ENCODE results near the gene UQCC5. TPM values are rescaled to one million over a fixed set of nuclear protein-coding genes. Genes with fewer than 3 reads are reported as not detected.
A peak's percentile ranks its signal among the peaks of the same experiment; 100 is the strongest.

The UQCC5 gene, protein sequence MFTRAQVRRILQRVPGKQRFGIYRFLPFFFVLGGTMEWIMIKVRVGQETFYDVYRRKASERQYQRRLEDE
- total RNA-seq (1 to 10 TPM; 2.8 to 8.3 TPM), total RNA-seq (3.7 to 14.7 (median 7.9) reads per million in 172 experiments)
- 16.6 TPM for polyA plus RNA-seq (2013, experiment 1 of 2)
- 10.6 TPM for polyA plus RNA-seq (2013, experiment 2 of 2)

DNA sequence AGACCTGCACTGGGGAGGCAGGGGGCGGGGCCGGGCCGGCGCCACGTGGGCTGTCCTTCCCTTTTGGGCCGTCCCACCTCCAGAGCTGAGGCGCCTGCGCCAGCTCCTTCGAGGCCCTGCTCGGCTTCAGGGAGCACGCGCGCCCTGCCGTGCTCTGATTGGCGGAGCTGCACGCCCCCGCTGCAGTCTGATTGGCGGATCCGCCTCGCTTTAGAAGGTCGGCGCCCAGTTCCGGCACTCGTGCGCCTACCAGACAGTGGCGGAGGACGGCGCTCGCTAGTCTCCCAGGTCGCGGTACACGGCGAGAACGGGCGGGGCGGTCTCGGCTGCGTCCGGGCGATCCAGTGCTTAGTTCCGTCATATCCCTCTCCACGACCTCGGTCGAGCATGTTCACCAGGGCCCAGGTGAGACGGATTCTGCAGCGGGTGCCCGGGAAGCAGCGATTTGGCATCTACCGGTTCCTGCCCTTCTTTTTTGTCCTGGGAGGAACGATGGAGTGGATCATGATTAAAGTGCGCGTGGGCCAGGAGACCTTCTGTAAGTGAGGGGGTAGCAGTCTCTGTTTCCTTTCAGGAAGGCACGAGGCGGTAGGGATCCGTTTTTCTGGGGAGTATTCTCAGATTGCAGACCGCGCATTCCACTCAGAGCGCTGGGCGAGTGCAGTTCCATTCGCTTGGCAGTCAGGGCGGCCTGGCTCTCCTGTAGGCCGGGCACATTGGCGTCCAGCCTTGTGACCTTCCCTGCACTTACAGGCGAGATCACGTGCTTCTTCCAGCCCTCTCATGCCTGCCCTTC is at the start of gene UQCC5:
Gene UQCC5, plus strand, starts transcription at position 237 of the 796 bp plus-strand sequence. Its CDS starts 151 bp downstream, at position 388.
- CTCF ChIA-PET = interaction anchor here (0.9 kb wide), 1 partner anchor 10 kb away, joined by 3 read pairs; no protein-coding TSS in a partner anchor
- no peaks in the 10 kb centered on the region for H3K9me3 Mint-ChIP-seq
- peak within 1 kb of the TSS; percentile 95 for H3K27ac Mint-ChIP-seq
- peaks cover 0 to 3% of the 10 kb centered on the region in 2 experiments for H3K27me3 ChIP-seq (ENCODE audit: control insufficient read depth in 1 of 2, insufficient read depth in 2 of 2, low read length in 2 of 2)
- ATAC-seq (ENCODE audit: poor library complexity) = peak; percentile 89
- no peaks in the 10 kb centered on the region for H3K27me3 Mint-ChIP-seq
- H3K36me3 Mint-ChIP-seq (ENCODE audit: low read depth) = peaks cover 32% of the 10 kb centered on the region
- POLR2A ChIA-PET = interaction anchor here (0.6 to 1.3 kb wide), 12 partner anchors 8 to 480 kb away, joined by 3 to 9 read pairs (median 4); partner anchors contain the start of genes DUSP7, GLT8D1 and SPCS1
- intact Hi-C loops (cut with DNase I, micrococcal nuclease) = loop anchor here in 1 of 2 experiments (2.0 to 10.0 kb wide), 5 partner anchors 148 to 1972 kb away; partner anchors contain the start of genes ALAS1, C3orf18, DUSP7 and HEMK1
- no peaks in the 10 kb centered on the region for H3K9me3 ChIP-seq (ENCODE audit: control insufficient read depth in 1 of 2, insufficient read depth in 1 of 2, low read length in 2 of 2)
- peak within 1 kb of the TSS; percentile 99 for H3K4me3 Mint-ChIP-seq
- peak within 1 kb of the TSS; percentile 71 to 83 for H3K27ac ChIP-seq (ENCODE audit: low read depth in 1 of 2, low read length in 2 of 2)
- peak; percentile 93 to 99 (median 96) for DNase-seq
- TF ChIP-seq, protein P1, sequence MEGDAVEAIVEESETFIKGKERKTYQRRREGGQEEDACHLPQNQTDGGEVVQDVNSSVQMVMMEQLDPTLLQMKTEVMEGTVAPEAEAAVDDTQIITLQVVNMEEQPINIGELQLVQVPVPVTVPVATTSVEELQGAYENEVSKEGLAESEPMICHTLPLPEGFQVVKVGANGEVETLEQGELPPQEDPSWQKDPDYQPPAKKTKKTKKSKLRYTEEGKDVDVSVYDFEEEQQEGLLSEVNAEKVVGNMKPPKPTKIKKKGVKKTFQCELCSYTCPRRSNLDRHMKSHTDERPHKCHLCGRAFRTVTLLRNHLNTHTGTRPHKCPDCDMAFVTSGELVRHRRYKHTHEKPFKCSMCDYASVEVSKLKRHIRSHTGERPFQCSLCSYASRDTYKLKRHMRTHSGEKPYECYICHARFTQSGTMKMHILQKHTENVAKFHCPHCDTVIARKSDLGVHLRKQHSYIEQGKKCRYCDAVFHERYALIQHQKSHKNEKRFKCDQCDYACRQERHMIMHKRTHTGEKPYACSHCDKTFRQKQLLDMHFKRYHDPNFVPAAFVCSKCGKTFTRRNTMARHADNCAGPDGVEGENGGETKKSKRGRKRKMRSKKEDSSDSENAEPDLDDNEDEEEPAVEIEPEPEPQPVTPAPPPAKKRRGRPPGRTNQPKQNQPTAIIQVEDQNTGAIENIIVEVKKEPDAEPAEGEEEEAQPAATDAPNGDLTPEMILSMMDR (IDR thresholded peaks at IDR 0.05) = peak; percentile 22
- H3K4me1 Mint-ChIP-seq (ENCODE audit: low read depth) = peaks cover 60% of the 10 kb centered on the region
- H3K4me1 ChIP-seq (ENCODE audit: insufficient read depth, low read length) = peaks cover 64% of the 10 kb centered on the region
- H3K4me3 ChIP-seq (ENCODE audit: low read length) = peak within 1 kb of the TSS; percentile 92
- H3K36me3 ChIP-seq (ENCODE audit: insufficient read depth, low read length) = peaks cover 13% of the 10 kb centered on the region

DNA sequence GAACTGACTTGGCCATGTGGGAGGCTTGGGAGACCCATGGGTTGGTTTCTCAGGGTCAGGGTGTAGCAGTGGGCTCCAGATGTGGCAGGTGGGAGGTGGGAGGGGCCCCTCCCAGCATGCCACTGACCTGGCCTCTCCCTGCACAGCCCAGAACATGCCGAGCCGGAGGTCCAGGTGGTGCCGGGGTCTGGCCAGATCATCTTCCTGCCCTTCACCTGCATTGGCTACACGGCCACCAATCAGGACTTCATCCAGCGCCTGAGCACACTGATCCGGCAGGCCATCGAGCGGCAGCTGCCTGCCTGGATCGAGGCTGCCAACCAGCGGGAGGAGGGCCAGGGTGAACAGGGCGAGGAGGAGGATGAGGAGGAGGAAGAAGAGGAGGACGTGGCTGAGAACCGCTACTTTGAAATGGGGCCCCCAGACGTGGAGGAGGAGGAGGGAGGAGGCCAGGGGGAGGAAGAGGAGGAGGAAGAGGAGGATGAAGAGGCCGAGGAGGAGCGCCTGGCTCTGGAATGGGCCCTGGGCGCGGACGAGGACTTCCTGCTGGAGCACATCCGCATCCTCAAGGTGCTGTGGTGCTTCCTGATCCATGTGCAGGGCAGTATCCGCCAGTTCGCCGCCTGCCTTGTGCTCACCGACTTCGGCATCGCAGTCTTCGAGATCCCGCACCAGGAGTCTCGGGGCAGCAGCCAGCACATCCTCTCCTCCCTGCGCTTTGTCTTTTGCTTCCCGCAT is 49.2 kb upstream of the UQCC5 start:
- Histone ChIP-seq H3K27me3 (ENCODE audit: control insufficient read depth in 1 of 2, insufficient read depth in 2 of 2, low read length in 2 of 2) (no peaks in the 10 kb centered on the region), H3K9me3 (ENCODE audit: control insufficient read depth in 1 of 2, insufficient read depth in 1 of 2, low read length in 2 of 2) (no peaks in the 10 kb centered on the region), H3K36me3 (ENCODE audit: insufficient read depth, low read length) (peaks cover 64% of the 10 kb centered on the region), H3K27ac (ENCODE audit: low read depth in 1 of 2, low read length in 2 of 2) (no peak overlapping the region), H3K4me1 (ENCODE audit: insufficient read depth, low read length) (peaks cover 4% of the 10 kb centered on the region), H3K4me3 (ENCODE audit: low read length) (no peak overlapping the region)
- H3K27me3 Mint-ChIP-seq = no peaks in the 10 kb centered on the region
- ChIA-PET POLR2A (no interaction called here), CTCF (no interaction called here)
- H3K27ac Mint-ChIP-seq = no peak overlapping the region
- no peak overlapping the region for H3K4me3 Mint-ChIP-seq
- H3K4me1 Mint-ChIP-seq (ENCODE audit: low read depth) = no peaks in the 10 kb centered on the region
- H3K9me3 Mint-ChIP-seq = no peaks in the 10 kb centered on the region
- H3K36me3 Mint-ChIP-seq (ENCODE audit: low read depth) = peaks cover 90% of the 10 kb centered on the region
- DNase-seq (no peak), ATAC-seq (ENCODE audit: poor library complexity) (no peak)
- intact Hi-C loops (cut with DNase I, micrococcal nuclease) = no loop called here
- TF ChIP-seq, protein P1 (IDR thresholded peaks at IDR 0.05) = no peak

Measured in CD4-positive, alpha-beta T cell (primary cell).